PFSK-1 (cell line): ENCODE results near the gene SLC36A1.

Experiments used
- FOXP2 ChIP-seq: optimal IDR thresholded peaks from 2 replicates; pipeline ENCODE3; 2011; ENCODE audit warnings: borderline replicate concordance, control low read depth, inconsistent platforms; ENCODE audit not compliant: insufficient read depth; ENCODE audit errors: extremely low read length, extremely low read depth
- POLR2AphosphoS5 ChIP-seq: IDR thresholded peaks from 2 replicates; pipeline ENCODE4 v1.6.1; 2012; ENCODE audit warnings: low read depth, mild to moderate bottlenecking, control low read depth, low read length, moderate library complexity
- REST ChIP-seq, 2 experiments: IDR thresholded peaks; 2 replicates each; pipeline versions ENCODE4 v1.6.1 to v1.8.0; 2011 to 2012; ENCODE audit warnings: low read depth in 2 of 2, low read length in 2 of 2, control low read depth in 1 of 2, inconsistent platforms in 1 of 2, mild to moderate bottlenecking in 1 of 2, moderate library complexity in 1 of 2; ENCODE audit not compliant: insufficient read depth in 1 of 2
- SIN3A ChIP-seq: IDR thresholded peaks from 2 replicates; pipeline ENCODE4 v1.6.1; 2012; ENCODE audit warnings: mild to moderate bottlenecking, low read length, moderate library complexity, borderline replicate concordance; ENCODE audit not compliant: insufficient read depth
- TAF1 ChIP-seq: IDR thresholded peaks from 2 replicates; pipeline ENCODE4 v1.6.1; 2012; ENCODE audit warnings: low read length, control low read depth, borderline replicate concordance; ENCODE audit not compliant: insufficient read depth

SLC36A1 gene

GRCh38 chr5:151448038-151448985 is 909 bp downstream of the SLC36A1 start:
- TF ChIP-seq TAF1 = no peak
- TF ChIP-seq FOXP2 = no peak
- no peak for TF ChIP-seq POLR2AphosphoS5
- TF ChIP-seq SIN3A = no peak
- no peak for TF ChIP-seq REST (IDR thresholded peaks at IDR 0.05; ENCODE audit: insufficient read depth in 1 of 2, low read depth in 2 of 2, low read length in 2 of 2)

- no peak for TF ChIP-seq FOXP2
Measured at GRCh38 chr5:151449297-151449696, 1.9 kb downstream of the SLC36A1 start.

GRCh38 chr5:151449839-151450238 is 2.4 kb downstream of the SLC36A1 start:
- TF ChIP-seq REST (IDR thresholded peaks at IDR 0.05; ENCODE audit: insufficient read depth in 1 of 2, low read depth in 2 of 2, low read length in 2 of 2) (no peak), FOXP2 (no peak), POLR2AphosphoS5 (no peak), TAF1 (no peak), SIN3A (no peak)

- no peak for TF ChIP-seq FOXP2
- no peak for TF ChIP-seq POLR2AphosphoS5
- no peak for TF ChIP-seq TAF1
- no peak for TF ChIP-seq REST (IDR thresholded peaks at IDR 0.05; ENCODE audit: insufficient read depth in 1 of 2, low read depth in 2 of 2, low read length in 2 of 2)
- no peak for TF ChIP-seq SIN3A
Measured at GRCh38 chr5:151450605-151451004, 3.2 kb downstream of the SLC36A1 start.

GRCh38 chr5:151451626-151452520 is 4.5 kb downstream of the SLC36A1 start:
- TF ChIP-seq SIN3A = no peak
- TF ChIP-seq TAF1 = no peak
- TF ChIP-seq POLR2AphosphoS5 = no peak

- TF ChIP-seq FOXP2 (no peak), POLR2AphosphoS5 (no peak), REST (IDR thresholded peaks at IDR 0.05; ENCODE audit: insufficient read depth in 1 of 2, low read depth in 2 of 2, low read length in 2 of 2) (no peak), TAF1 (no peak), SIN3A (no peak)
Measured at GRCh38 chr5:151454166-151454565, 6.8 kb downstream of the SLC36A1 start.
